HepG2 (cell line): Measurements from ENCODE around the gene EEIG1. TPM values are rescaled to one million over a fixed set of nuclear protein-coding genes. Genes with fewer than 3 reads are reported as not detected.
A peak's percentile ranks its signal among the peaks of the same experiment; 100 is the strongest.

ENCODE experiments used
- BORCS8-MEF2B ChIP-seq: sonication (generic); formaldehyde crosslinking; IDR thresholded peaks from 2 replicates; pipeline ENCODE4 v1.8.0; 2022; ENCODE audit warnings: mild to moderate bottlenecking, missing genetic modification reagents
- CREBL2 ChIP-seq: sonication (generic); formaldehyde crosslinking; IDR thresholded peaks from 2 replicates; pipeline ENCODE4 v1.8.1; 2023; ENCODE audit warnings: missing genetic modification reagents, mild to moderate bottlenecking, borderline replicate concordance
- ELK4 ChIP-seq: sonication (generic); formaldehyde crosslinking; IDR thresholded peaks from 2 replicates; pipeline ENCODE4 v1.9.0; 2021; ENCODE audit warnings: missing genetic modification reagents, borderline replicate concordance
- GATAD2A ChIP-seq: IDR thresholded peaks from 2 replicates; pipeline ENCODE4 v1.6.1; 2016
- MTF2 ChIP-seq: sonication (generic); formaldehyde crosslinking; IDR thresholded peaks from 2 replicates; pipeline ENCODE4 v1.5.0; 2020; ENCODE audit warnings: missing genetic modification reagents, borderline replicate concordance
- PRPF4 ChIP-seq: fragments of 200-400 bp; formaldehyde crosslinking; IDR thresholded peaks from 2 replicates; pipeline ENCODE4 v1.6.1; 2016; ENCODE audit warnings: low read length, low read depth; ENCODE audit not compliant: poor library complexity, severe bottlenecking
- ZBTB33 ChIP-seq: sonication (generic); formaldehyde crosslinking; IDR thresholded peaks from 2 replicates; pipeline ENCODE4 v1.4.0; 2020; ENCODE audit warnings: missing genetic modification reagents
- ZBTB40 ChIP-seq, 2 experiments: fragments of 450-650 bp in 1 of 2; sonication (generic) in 1 of 2; formaldehyde crosslinking in 1 of 2; IDR thresholded peaks; 2 replicates each; pipeline versions ENCODE4 v1.6.1 to v1.8.0; 2016 to 2022; ENCODE audit warnings: antibody characterized with exemption in 1 of 2, mild to moderate bottlenecking in 1 of 2, missing genetic modification reagents in 1 of 2
- ZKSCAN5 ChIP-seq: sonication (generic); formaldehyde crosslinking; IDR thresholded peaks from 2 replicates; pipeline ENCODE4 v1.5.1; 2020; ENCODE audit warnings: mild to moderate bottlenecking, missing genetic modification reagents
- ZNF574 ChIP-seq: sonication (generic); formaldehyde crosslinking; IDR thresholded peaks from 2 replicates; pipeline ENCODE4 v1.4.0; 2020; ENCODE audit warnings: missing genetic modification reagents
- ZNF704 ChIP-seq: sonication (generic); formaldehyde crosslinking; IDR thresholded peaks from 2 replicates; pipeline ENCODE4 v1.8.1; 2023; ENCODE audit warnings: mild to moderate bottlenecking, inconsistent platforms, moderate library complexity, missing genetic modification reagents, borderline replicate concordance
- polyA plus RNA-seq, 8 experiments: library from polyadenylated mRNA; depleted of rRNA in 3 of 8; stranded (reverse) in 7 of 8; unstranded in 1 of 8; fragments of >200 nt; fragmentation: Illumina TruSeq in 4 of 8; extraction: Trizol in 4 of 8; gene quantifications; 2 replicates each; pipeline versions ENCODE4 v1.2.1 to v1.2.3, GENCODE V29; 2011 to 2016; ENCODE audit warnings: low read depth in 4 of 8, missing spikeins in 1 of 8, mixed read lengths in 1 of 8; ENCODE audit not compliant: insufficient read depth in 1 of 8
- total RNA-seq, 5 experiments: library from RNA; depleted of rRNA; stranded (reverse); fragments of >200 nt; fragmentation: Illumina TruSeq; extraction: Trizol; gene quantifications; 2 replicates each; pipeline ENCODE4 v1.2.3, GENCODE V29; 2016; ENCODE audit warnings: low read depth in 1 of 5

Gene EEIG1
- total and polyA plus RNA-seq, 2 of the 13 experiments (the other 11 are each of a cell fraction or from before 2014, with no cell fraction given): 16.6 to 25.2 TPM

- no peak for TF ChIP-seq ZBTB40 (IDR thresholded peaks at IDR 0.05)
- TF ChIP-seq ZBTB40 (CRISPR knock-in tag; IDR thresholded peaks at IDR 0.05): no peak
- peak; percentile 39; the same call in 1 of the 2 replicates for TF ChIP-seq ZNF574 (CRISPR knock-in tag)
- TF ChIP-seq CREBL2 (CRISPR knock-in tag): no peak
- TF ChIP-seq MTF2 (CRISPR knock-in tag): no peak
- TF ChIP-seq ZBTB33 (CRISPR knock-in tag): peak; percentile 97
- no peak for TF ChIP-seq ZNF704 (CRISPR knock-in tag)
- TF ChIP-seq PRPF4: peak; percentile 30
- TF ChIP-seq ZKSCAN5 (CRISPR knock-in tag): peak; percentile 54; the same call in 1 of the 2 replicates
- no peak for TF ChIP-seq BORCS8-MEF2B (CRISPR knock-in tag)
- peak; percentile 50; the same call in 1 of the 2 replicates for TF ChIP-seq GATAD2A (CRISPR knock-in tag)
- no peak for TF ChIP-seq ELK4 (CRISPR knock-in tag)
Measured at GRCh38 chr9:127943731-127944144, 37.1 kb downstream of the EEIG1 start (continued).
